LNCAP (cell line): ENCODE results near the gene CCR4.

Experiments used
- TF ChIP-seq, protein P1 (sequence below): fragments of 450-650 bp; IDR thresholded peaks from 2 replicates; pipeline ENCODE4 v1.5.1; 2017; ENCODE audit warnings: mild to moderate bottlenecking

The CCR4 gene

DNA sequence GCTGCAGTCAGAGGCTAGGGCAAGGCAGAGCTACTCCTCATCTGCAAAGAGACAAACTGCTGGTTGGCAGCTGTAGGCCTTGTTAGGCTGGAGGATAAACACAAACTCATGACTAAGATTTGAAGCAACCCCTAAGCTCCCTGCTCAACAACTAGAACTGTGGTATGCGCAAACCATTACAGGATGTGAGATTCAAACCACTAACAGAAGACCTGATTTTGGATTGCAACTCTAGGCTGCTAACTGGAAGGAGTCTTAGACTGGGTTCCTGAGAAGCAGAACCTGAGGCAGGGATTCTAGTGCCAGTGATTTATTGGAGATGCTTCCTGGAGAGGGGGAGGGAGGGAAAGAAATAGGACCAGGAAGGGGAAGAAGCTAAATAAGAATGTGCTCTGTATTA, 22.5 kb downstream of the CCR4 start:
- TF ChIP-seq, protein P1, sequence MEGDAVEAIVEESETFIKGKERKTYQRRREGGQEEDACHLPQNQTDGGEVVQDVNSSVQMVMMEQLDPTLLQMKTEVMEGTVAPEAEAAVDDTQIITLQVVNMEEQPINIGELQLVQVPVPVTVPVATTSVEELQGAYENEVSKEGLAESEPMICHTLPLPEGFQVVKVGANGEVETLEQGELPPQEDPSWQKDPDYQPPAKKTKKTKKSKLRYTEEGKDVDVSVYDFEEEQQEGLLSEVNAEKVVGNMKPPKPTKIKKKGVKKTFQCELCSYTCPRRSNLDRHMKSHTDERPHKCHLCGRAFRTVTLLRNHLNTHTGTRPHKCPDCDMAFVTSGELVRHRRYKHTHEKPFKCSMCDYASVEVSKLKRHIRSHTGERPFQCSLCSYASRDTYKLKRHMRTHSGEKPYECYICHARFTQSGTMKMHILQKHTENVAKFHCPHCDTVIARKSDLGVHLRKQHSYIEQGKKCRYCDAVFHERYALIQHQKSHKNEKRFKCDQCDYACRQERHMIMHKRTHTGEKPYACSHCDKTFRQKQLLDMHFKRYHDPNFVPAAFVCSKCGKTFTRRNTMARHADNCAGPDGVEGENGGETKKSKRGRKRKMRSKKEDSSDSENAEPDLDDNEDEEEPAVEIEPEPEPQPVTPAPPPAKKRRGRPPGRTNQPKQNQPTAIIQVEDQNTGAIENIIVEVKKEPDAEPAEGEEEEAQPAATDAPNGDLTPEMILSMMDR, result no peak

DNA sequence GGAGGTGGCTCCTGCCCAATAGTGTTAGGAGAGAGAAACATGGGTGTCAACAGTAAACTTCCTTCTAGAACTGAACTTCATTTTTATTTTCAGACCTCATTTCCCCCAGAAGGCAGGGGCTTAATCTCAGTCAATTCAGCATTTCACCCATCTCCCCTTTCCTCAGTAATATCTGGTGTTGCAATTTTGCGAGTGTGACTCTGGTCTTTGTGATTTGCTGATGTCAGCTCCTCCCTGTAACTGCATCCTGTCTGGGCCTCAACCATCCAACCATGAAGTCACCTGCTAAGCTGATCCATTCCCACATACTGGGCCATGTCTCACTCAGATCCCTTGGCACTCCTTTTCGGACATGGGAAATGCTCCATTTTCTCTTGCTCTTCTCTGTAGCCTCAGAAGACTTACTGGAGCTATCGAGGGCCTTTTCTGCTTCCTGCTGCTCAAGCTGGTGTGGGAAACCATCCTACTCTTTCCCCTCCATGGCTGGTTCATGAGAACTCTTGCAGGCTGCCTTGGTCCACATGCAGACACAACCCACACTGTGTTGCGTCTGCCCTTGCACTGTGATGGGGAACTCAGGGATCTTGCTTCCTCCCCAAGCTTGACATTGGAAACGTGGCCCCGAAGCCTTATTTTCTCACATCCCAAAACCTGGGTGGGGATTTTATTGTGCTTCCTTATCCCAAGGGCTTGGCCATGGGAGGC, 24.6 kb downstream of the CCR4 start:
- TF ChIP-seq, protein P1, result no peak

DNA sequence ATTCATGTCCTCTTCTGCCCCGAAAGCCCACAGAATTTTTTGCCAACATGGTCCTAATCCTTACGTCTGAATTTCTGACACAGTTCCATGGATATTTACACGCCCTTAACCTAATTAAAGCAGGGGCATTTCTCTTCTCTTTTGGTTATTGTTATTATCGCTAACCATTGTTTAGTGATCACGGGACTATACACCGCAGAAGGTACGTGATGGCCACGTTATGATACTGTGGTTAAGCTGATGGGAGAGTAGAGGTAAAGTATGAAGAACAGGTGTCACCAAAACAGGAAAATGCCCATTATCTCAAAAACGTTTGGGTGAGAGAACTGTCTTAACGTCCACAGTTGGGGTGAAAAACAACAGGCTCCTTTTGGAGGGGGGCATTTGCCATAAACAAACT, 26.4 kb downstream of the CCR4 start:
- TF ChIP-seq, protein P1, result no peak

DNA sequence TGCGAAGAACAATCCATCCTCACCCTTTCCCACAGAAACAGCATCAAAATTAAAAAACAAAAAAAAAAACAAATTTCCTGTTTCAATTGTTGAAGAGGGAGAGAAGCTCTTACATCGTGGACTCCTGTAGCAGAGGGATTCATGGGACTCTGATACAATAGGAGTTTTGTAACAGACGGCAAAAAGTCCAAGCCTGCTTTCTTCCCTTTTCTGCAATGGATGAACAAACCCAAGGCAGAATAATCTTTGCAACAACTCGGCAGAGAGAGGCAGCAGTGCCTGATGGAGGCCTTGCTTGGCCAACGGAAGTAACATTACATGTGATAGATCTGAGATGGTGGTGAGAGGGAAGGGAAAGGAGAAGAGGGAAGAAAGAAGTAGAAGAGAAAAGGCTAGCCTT, 26.9 kb downstream of the CCR4 start:
- TF ChIP-seq, protein P1, result no peak

DNA sequence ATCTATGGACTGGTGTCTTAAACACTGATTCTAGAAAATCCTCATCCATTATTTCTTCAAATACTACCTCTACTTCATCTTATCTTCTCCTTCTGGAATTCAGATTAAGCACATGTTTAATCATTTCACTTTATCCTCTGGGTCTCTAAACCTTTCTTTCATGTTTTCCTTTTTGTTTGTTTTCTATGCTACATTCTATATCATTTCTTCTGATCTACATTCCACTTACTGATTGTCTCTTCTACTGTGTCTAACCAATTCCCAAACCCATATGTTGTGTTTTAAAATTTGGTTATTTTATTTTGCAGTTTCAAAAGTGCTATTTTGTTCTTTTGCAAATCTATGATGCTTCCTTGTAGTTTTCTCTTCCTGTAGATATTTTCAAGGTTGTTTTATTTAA, 31.7 kb downstream of the CCR4 start:
- TF ChIP-seq, protein P1, result no peak

DNA sequence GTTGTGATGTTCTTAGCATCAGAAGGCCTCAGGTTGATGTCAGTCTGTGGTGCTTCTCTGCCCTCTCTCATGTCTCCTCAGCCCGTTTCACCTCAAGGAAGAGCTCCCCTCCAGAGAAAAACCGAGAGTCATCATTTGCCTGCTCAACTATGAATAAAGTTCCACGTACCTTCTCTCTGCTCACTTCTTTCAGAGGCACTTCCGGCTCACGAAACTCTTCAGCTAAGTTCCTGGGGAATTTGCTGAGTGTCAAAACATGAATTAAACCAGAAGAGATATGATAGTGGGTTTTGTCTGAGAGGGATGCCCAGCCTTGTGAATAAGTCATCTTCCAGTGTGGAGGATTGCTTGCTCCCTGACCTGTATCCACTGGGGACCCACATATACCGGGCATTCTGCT, 37.7 kb downstream of the CCR4 start:
- TF ChIP-seq, protein P1, result no peak

DNA sequence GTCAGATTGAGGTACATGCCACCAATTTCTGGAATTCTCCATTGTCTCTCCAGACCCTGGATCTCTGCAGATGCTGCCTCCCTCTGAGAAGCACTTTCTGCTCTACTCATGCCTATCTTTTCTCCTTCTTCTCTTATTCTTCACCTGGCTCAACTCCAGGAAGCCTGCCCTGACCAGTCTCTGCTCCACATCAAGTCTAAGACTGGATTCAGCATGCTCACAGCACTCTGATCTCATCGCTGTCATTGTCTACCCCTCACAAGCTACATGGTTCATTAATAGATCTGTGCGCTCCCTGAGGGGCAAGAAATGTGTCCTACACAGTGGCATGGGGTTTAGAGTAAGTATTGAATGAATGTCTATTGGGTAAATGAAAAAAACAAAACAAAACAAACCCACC, 38.7 kb downstream of the CCR4 start:
- TF ChIP-seq, protein P1, result no peak

DNA sequence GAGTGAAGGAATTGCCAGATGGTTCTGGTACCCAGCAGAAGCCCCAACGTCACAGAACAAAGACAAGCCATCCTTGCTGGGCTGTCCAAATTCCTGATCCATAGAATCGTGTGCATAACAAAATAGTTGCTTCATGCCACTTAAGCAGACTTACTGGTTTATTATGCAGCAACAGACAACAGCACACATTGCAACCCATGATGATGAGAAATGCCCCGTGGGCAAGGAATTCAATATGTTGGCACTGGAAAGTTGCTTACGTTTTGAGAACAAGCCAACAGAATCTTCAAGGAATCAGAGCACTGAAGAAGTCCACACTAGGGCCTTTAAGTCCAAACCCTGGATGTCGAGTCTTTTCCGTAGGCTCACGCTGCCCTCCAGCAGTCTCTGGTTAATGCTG, 40.3 kb downstream of the CCR4 start:
- TF ChIP-seq, protein P1, result no peak
